Activated T-helper 1 cell treated with Interleukin-2 at 50 U/mL for 16 hours (primary cell): ENCODE measurements around the gene RARG.
"Not testable (repeated sequence)": the region's sequence is repeated elsewhere in the genome, so short reads cannot be mapped to it uniquely, and the experiment has no call there.

Experiments used
- DNase-seq: peaks from one replicate; pipeline ENCODE4 v3.0.0-alpha.2; 2020; ENCODE audit warnings: low read depth

The RARG gene

DNA sequence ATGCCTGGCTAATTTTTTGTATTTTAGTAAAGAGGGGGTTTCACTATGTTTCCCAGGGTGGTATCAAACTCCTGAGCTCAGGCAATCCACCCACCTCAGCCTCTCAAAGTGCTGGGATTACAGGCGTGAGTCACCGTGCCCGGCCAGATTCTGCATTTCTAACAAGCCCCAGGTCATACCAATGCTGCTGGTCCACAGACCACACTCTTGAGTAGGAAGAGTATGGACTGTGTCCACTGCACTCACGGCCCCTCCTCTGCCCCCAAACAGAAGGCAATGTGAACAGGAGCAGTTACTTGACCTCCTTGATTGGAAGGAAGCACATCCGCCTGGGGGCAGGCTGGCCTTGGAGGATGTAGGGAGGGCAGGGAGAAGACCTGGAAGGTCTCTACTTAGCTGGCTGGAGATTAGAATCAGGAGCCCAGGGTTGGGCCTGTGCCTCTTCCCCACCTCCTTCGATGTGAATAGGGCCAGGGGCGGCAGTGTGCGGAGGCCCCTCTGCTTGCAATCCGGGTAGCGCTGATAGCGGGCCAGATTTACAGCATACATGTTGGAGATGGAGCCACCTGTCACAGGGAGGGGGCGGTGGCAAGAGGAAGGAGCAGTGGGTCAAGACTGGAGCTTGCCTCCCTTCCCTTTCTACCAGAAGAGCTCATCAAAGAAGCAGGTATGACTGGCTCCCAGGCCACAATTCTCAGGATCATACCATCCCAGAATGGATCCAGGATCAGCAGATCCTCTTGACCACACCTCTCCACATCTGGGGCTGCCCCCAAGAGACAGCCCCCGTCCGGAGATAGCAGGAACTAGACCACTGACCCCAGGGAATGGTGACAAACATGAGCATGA, 60.9 kb downstream of the RARG start:
- DNase-seq, result no peak

DNA sequence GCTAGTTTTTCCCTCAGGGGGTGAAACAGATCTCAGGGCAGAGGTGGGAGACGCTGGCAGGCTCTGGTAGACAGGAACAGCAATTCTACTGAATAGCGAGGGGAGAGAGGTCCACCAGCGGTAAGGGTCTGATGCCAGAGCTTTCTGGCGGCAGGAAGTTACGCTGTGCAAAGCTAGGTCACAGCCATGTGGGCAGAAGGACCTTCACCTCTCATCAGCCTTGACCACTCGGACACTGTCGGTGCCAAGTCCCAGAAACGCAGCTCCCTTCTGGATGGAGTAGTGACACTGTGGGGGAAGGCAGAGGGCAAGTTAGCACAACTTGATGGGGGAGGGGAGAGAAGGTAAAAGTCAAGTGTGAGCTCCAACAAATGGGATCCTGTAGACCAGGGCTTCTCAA, 61.8 kb downstream of the RARG start:
- DNase-seq, result no peak

DNA sequence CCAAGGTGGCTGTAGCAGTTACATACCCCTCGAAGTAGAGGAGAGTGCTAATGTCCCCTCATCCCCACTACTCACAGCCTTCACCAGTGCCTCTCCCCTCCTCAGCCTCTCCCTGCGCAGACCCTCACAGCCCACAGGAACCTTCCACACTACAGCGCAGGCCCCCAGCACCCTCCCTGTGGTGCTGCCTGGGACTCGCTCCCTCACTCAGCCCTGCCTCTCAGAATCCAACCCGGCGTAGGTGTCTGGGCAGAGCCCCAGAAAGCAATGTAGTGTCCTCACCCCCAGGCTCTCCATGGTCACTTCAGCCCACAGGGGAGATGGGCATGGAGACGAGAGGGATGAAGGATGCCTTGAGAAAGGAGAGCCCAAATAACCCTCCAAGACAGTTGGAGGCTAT, 62.4 kb downstream of the RARG start:
- no peak for DNase-seq

DNA sequence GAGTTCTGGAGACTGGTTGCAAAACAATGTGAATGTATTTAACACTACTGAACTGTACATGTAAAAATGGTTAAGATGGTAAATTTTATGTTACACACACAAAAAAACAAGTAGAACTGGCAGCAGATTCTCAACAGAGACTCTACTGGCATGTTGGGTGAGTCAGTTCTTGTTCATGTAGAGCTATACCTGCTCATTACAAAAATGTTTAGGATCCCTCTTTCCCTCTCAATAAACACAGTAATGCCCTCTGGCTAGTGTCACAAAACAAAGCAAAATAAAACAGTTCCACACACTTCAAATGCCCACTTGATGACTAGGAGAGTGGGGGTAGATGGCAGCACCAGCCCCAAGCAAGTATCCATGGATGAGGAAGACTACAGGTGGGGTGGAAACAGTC, 65.2 kb downstream of the RARG start:
- no peak for DNase-seq

DNA sequence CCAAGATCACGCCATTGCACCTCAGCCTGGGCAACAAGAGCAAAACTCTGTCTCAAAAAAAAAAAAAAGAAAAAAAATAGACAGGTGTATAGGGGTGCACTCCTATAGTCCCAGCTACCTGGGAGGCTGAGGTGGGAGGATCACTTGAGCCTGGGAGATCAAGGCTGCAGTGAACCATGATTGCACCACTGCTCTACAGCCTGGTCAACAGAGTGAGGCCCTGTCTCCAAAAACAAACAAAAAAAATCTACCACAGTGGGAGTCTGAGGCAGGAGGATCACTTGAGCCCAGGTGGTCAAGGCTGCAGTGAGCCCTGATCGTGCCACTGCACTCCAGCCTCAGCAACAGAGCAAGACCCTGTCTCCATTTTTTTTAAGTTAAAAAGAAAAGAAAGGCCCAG, 69.0 kb downstream of the RARG start:
- DNase-seq, result not testable (repeated sequence)

DNA sequence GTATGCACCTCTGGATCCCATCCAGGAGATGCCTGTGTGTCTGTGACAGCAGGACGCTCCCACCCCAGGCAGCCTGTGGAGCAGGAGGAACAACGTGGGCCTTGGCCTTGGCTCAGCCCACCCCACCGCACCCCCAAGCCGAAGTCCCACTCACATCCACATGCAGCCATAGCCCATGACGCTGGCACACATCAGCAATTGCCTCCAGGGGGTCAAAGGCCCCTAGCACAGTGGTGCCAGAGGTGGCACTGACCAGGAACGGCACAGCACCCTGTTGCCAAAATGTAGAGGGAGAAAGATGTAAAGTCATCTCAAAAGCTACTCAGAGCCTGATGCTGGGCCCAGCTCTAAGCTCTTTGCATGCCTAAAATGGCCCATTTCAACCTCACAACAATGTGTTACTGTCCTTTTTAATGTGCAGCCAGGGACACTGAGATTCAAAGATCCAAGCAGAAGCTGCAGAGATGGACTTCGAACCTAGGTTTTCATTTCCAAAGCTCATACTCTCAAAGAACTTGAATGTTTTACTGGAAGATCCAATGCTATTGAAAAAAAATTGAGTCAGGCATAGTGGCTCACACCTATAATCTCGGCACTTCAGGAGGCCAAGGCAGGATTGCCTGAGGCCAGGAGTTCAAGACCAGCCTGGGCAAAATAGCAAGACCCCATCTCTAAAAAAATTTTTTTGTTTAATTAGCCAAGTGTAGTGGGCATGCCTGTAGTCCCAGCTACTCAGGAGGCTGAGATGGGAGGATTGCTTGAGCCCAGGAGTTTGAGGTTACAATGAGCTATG, 70.7 kb downstream of the RARG start:
- no peak for DNase-seq

DNA sequence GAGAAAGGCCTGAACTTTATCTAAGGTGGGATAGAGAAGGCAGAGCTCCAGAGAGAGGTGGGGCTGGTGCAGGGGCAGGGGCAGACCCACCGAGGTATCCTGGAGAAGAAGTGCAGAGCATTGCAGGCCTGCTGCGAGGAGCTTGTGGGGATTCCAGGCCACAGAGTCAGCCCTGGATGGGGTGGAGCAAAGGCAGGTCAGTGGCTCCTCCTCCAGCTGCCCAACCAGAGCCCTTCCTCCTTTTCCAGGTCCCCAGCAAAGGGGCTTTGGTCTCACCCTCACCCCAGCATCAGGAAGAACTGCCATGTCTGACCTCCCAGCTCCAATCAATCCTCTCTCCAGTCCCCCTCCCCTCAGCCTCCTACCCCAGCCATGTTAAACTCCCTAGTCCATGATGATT, 71.3 kb downstream of the RARG start:
- no peak for DNase-seq
